Neuron (in vitro differentiated cells): ENCODE data around the gene IFNL1.

Source experiments
- H2AFZ ChIP-seq: one replicate; pipeline ENCODE4 v1.6.1; 2013; ENCODE audit warnings: low read depth, mild to moderate bottlenecking, inconsistent platforms, low read length, moderate library complexity
- H3K27me3 ChIP-seq: one replicate; pipeline ENCODE4 v1.6.1; 2013; ENCODE audit warnings: low read length; ENCODE audit not compliant: insufficient read depth
- H3K36me3 ChIP-seq: one replicate; pipeline ENCODE4 v1.6.1; 2013; ENCODE audit warnings: low read length; ENCODE audit not compliant: insufficient read depth
- H3K4me1 ChIP-seq: one replicate; pipeline ENCODE4 v1.6.1; 2013; ENCODE audit warnings: low read length; ENCODE audit not compliant: insufficient read depth
- H3K4me3 ChIP-seq: 2 replicates; pipeline ENCODE4 v1.5.1; 2013; ENCODE audit warnings: mild to moderate bottlenecking, low read length, moderate library complexity
- H3K9me3 ChIP-seq: one replicate; pipeline ENCODE4 v1.6.1; 2013; ENCODE audit warnings: low read length

Gene IFNL1

DNA sequence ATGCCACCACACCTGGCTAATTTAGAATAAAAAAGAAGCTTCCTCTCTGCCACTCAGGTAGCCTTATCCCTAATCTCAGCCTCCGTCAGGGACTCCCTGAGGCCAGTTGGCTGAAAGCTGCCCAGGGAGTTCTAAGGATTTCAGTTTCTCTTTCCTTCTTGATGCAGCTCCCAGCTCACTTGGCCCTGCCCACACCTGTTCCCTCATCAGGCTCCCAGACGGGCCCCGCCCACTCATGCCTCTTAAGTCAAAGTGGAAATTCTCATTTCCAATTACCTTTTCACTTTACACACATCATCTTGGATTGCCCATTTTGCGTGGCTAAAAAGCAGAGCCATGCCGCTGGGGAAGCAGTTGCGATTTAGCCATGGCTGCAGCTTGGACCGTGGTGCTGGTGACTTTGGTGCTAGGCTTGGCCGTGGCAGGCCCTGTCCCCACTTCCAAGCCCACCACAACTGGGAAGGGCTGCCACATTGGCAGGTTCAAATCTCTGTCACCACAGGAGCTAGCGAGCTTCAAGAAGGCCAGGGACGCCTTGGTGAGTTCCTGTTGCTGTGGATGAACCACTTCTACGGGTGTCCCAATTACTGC, at the start of gene IFNL1:
Gene IFNL1 (plus strand): TSS at position 353 of the 591 bp plus-strand sequence. CDS start 15 bp downstream, at position 368.
- peaks cover 18% of the 10 kb centered on the region for H3K27me3 ChIP-seq
- H3K9me3 ChIP-seq: no peaks in the 10 kb centered on the region
- H3K4me3 ChIP-seq: no peak within 1 kb of the TSS
- H3K36me3 ChIP-seq: no peaks in the 10 kb centered on the region
- no peaks in the 10 kb centered on the region for H3K4me1 ChIP-seq
- no peak within 1 kb of the TSS for H2AFZ ChIP-seq

GRCh38 chr19:39246951-39247669, 49.1 kb upstream of the IFNL1 start:
- Histone ChIP-seq H3K27me3 (peaks cover 44% of the 10 kb centered on the region), H3K4me3 (no peak overlapping the region)

GRCh38 chr19:39247701-39248664, 48.2 kb upstream of the IFNL1 start:
- Histone ChIP-seq H3K4me1 (no peaks in the 10 kb centered on the region), H3K36me3 (no peaks in the 10 kb centered on the region), H2AFZ (peak overlapping the region; percentile 57), H3K9me3 (peaks cover 1% of the 10 kb centered on the region), H3K27me3 (peaks cover 53% of the 10 kb centered on the region), H3K4me3 (no peak overlapping the region)

More at GRCh38 chr19:39246951-39247669, 49.1 kb upstream of the IFNL1 start:
- Histone ChIP-seq H3K9me3 (peaks cover 1% of the 10 kb centered on the region), H3K4me1 (no peaks in the 10 kb centered on the region), H2AFZ (peak overlapping the region; percentile 57), H3K36me3 (no peaks in the 10 kb centered on the region)

DNA sequence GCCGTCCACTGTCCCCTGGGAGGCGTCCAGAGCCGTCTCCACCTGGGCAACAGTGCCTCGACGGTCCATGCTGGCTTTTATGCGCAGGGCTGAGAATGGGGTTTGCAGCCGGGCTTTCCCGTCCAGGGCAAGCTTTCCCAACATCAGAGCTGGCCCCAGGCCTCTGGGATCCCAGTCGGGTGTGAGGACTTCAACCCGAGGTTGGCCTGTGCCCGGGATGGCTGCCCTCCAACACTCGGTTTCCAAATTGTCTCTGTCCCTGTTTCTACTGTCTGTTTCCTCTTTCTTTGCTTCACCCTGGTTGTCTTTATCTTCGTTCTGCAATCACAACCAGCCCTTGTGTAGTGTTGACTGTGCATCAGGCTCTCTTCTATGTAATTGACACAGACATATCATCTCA, 47.4 kb upstream of the IFNL1 start, which contains the start of gene IFNL4:
Gene IFNL4 (minus strand): TSS at position 51 of the 400 bp plus-strand sequence.
- Histone ChIP-seq H3K4me1 (no peaks in the 10 kb centered on the region), H2AFZ (peak within 1 kb of the TSS; percentile 57), H3K4me3 (no peak within 1 kb of the TSS), H3K9me3 (peaks cover 1% of the 10 kb centered on the region), H3K36me3 (no peaks in the 10 kb centered on the region), H3K27me3 (peaks cover 60% of the 10 kb centered on the region)

DNA sequence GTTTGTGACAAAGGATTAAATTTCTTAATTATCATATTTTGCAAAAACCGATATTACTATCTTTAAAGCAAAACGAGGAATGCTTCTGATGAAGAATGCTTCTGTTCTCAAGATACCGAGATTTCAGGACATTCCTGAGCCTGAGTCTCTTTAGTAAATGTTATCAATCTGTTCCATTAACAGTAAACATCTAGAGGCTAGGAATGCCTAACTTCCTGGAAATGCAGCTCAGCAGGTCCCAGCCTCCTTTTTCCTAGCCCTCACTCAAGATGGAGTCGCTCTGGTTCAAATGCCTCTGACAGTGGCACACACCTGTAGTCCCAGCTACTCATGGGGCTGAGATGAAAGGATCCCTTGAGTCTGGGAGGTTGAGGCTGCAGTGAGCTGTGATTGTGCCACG, 45.1 kb upstream of the IFNL1 start:
- Histone ChIP-seq H2AFZ (no peak overlapping the region), H3K4me3 (no peak overlapping the region), H3K36me3 (no peaks in the 10 kb centered on the region), H3K27me3 (peaks cover 66% of the 10 kb centered on the region), H3K9me3 (peaks cover 1% of the 10 kb centered on the region), H3K4me1 (no peaks in the 10 kb centered on the region)

- Histone ChIP-seq H3K36me3 (no peaks in the 10 kb centered on the region), H2AFZ (no peak overlapping the region), H3K9me3 (peaks cover 1% of the 10 kb centered on the region), H3K4me1 (no peaks in the 10 kb centered on the region), H3K4me3 (no peak overlapping the region), H3K27me3 (peaks cover 65% of the 10 kb centered on the region)
These were observed 44.4 kb upstream of the IFNL1 start for GRCh38 chr19:39251846-39252245.

DNA sequence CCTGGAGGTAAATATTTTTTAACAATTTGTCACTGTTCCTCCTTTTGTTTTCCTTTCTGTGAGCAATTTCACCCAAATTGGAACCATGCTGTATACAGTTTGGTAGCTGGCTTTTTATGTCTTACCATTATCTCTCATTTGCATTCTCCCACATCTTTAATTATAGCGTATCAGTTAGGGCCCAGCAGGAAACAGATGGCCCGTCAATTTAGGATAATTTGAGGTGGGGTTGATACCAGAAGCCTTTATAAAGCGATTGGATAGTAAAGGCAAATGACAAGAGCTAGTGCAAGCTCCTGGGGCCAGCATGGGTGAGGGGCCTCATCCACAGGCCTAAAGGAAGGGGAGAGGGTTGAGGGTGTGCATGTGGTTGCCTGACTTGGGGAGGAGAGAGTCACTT, 43.7 kb upstream of the IFNL1 start:
- H3K4me3 ChIP-seq: no peak overlapping the region
- no peaks in the 10 kb centered on the region for H3K4me1 ChIP-seq
- H2AFZ ChIP-seq: no peak overlapping the region
- H3K27me3 ChIP-seq: peaks cover 59% of the 10 kb centered on the region
- H3K9me3 ChIP-seq: no peaks in the 10 kb centered on the region
- H3K36me3 ChIP-seq: no peaks in the 10 kb centered on the region

DNA sequence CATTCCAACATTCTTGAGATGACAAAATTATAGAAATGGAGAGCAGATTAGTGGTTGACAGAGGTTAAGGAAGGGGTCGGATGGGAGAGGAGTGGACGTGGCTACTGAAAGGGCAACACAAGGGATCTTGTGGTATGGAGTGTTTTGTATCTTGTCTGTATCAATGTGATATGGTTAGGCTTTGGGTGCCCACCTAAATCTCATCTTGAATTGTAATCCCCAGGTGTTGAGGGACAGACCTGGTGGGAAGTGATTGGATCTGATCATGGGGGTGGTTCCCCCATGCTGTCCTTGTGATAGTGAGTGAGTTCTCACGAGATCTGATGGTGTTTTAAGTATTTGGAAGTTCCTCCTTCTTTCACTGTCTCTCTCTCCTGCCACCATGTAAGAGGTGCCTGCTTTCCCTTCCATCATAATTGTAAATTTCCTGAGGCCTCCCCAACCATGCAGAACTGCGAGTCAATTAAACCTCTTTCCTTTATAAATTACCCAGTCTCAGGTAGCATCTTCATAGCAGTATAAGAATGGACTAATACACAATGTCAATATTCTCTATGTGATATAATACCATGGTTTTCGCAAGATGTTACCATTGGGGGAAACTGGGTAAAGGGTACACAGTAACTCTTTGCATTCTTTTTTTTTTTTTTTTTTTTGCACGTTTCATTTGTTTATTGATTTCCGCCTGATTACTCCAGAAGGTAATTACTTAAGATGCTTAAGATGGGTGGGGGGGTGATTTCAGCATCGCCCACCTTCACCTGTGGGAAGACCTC, 42.6 kb upstream of the IFNL1 start:
- peaks cover 48% of the 10 kb centered on the region for H3K27me3 ChIP-seq

GRCh38 chr19:39254531-39255345, 41.5 kb upstream of the IFNL1 start:
- Histone ChIP-seq H3K4me1 (peaks cover 4% of the 10 kb centered on the region), H3K36me3 (no peaks in the 10 kb centered on the region), H3K9me3 (no peaks in the 10 kb centered on the region), H2AFZ (no peak overlapping the region), H3K4me3 (no peak overlapping the region), H3K27me3 (peaks cover 36% of the 10 kb centered on the region)

More for the DNA sequence above, 42.6 kb upstream of the IFNL1 start:
- Histone ChIP-seq H3K4me3 (no peak overlapping the region), H3K9me3 (no peaks in the 10 kb centered on the region), H3K36me3 (no peaks in the 10 kb centered on the region), H3K4me1 (peaks cover 3% of the 10 kb centered on the region), H2AFZ (no peak overlapping the region)

- H2AFZ ChIP-seq: no peak overlapping the region
- H3K4me3 ChIP-seq: no peak overlapping the region
- no peaks in the 10 kb centered on the region for H3K9me3 ChIP-seq
- peaks cover 29% of the 10 kb centered on the region for H3K27me3 ChIP-seq
- peaks cover 4% of the 10 kb centered on the region for H3K4me1 ChIP-seq
- H3K36me3 ChIP-seq: no peaks in the 10 kb centered on the region
These were observed 39.0 kb upstream of the IFNL1 start for GRCh38 chr19:39257227-39257626.

DNA sequence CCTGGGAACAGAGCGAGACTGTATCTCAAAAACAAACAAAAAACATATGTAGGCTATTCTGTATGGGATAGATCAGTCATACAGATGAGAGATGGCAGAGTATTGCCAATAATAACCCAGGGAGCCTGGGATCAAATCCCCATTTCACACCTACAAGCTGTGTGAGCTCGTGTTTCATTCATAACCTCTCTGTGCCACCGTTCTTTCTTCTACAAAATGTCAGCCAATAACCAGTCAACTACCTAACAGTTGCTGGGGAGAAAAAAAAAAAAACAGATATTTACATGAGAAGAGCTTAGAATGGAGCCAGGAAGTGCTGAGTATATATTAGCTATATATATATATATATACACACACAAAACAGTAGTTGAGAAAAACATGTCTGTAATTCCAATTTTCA, 34.5 kb upstream of the IFNL1 start:
- Histone ChIP-seq H3K27me3 (peaks cover 44% of the 10 kb centered on the region), H3K4me1 (peaks cover 4% of the 10 kb centered on the region), H3K9me3 (no peaks in the 10 kb centered on the region), H3K36me3 (no peaks in the 10 kb centered on the region), H3K4me3 (no peak overlapping the region), H2AFZ (no peak overlapping the region)

GRCh38 chr19:39262496-39262895, 33.7 kb upstream of the IFNL1 start:
- peaks cover 44% of the 10 kb centered on the region for H3K27me3 ChIP-seq
- H3K36me3 ChIP-seq: no peaks in the 10 kb centered on the region
- no peak overlapping the region for H2AFZ ChIP-seq
- peaks cover 4% of the 10 kb centered on the region for H3K4me1 ChIP-seq
- H3K9me3 ChIP-seq: no peaks in the 10 kb centered on the region
- no peak overlapping the region for H3K4me3 ChIP-seq
